Endothelial cell of umbilical vein (primary cell): ENCODE measurements around the gene STAC3. TPM values are rescaled to one million over a fixed set of nuclear protein-coding genes. Genes with fewer than 3 reads are reported as not detected.

Experiments
- BruUV-seq: library from RNA; stranded (reverse); fragments of 400-500 nt; replicated peaks from 2 replicates; lab custom pipeline; 2021; lab: Mats Ljungman, UMichigan
- CTCF ChIA-PET: fragments of 300-600, 350-600 bp; sonication (Branson Sonifier 250); formaldehyde crosslinking; loops from one replicate; lab custom pipeline; 2021; ENCODE audit warnings: antibody characterized with exemption, inconsistent platforms; lab: Charles Lee
- POLR2A ChIA-PET: fragments of 300-600, 350-600 bp; sonication (Branson Sonifier 250); formaldehyde crosslinking; loops from one replicate; lab custom pipeline; 2021; ENCODE audit warnings: antibody characterized with exemption, inconsistent platforms; lab: Charles Lee
- DNase-seq: peaks from one replicate; pipeline ENCODE4 v3.0.0-alpha.2; 2011; ENCODE audit warnings: low read depth, low spot score
- FAIRE-seq: peaks from 2 replicates; lab custom pipeline; 2011; peaks lifted over from hg19 to GRCh38; lab: Jason Lieb, UNC
- H2AFZ ChIP-seq: 2 replicates; pipeline ENCODE4 v1.6.0; 2012; ENCODE audit warnings: low read depth, low read length, control low read depth, inconsistent platforms
- H3K27ac ChIP-seq: 2 replicates; pipeline ENCODE4 v1.5.1; 2011; ENCODE audit warnings: low read depth, mild to moderate bottlenecking, control low read depth, low read length, moderate library complexity; ENCODE audit not compliant: insufficient read depth
- H3K27me3 ChIP-seq, 2 experiments: 2 replicates each; pipeline versions ENCODE4 v1.6.0 to v1.6.1; 2011; ENCODE audit warnings: low read length in 2 of 2, mixed read lengths in 1 of 2; ENCODE audit not compliant: control insufficient read depth in 2 of 2, insufficient read depth in 2 of 2
- H3K36me3 ChIP-seq, 2 experiments: 2 replicates in 1 of 2; 3 replicates in 1 of 2; pipeline ENCODE4 v1.5.1; 2011; ENCODE audit warnings: low read length in 2 of 2, mild to moderate bottlenecking in 1 of 2, moderate library complexity in 1 of 2; ENCODE audit not compliant: control insufficient read depth in 2 of 2, insufficient read depth in 2 of 2; ENCODE audit errors: extremely low read depth in 1 of 2
- H3K4me1 ChIP-seq: 3 replicates; pipeline ENCODE4 v1.5.1; 2011; ENCODE audit warnings: mild to moderate bottlenecking, low read length; ENCODE audit not compliant: control insufficient read depth, insufficient read depth; ENCODE audit errors: extremely low read depth
- H3K4me2 ChIP-seq: 2 replicates; pipeline ENCODE4 v1.6.1; 2011; ENCODE audit warnings: low read length, control low read depth, mixed read lengths; ENCODE audit not compliant: insufficient read depth
- H3K4me3 ChIP-seq, 3 experiments: fragments of 200-600 bp in 1 of 3; sonication (generic), shearing (Covaris generic) in 1 of 3; replicated peaks in 1 of 3; 2 replicates each; pipeline ENCODE4 v1.5.1; 2011 to 2016; ENCODE audit warnings: control low read depth in 3 of 3, low read length in 3 of 3, mild to moderate bottlenecking in 2 of 3, inconsistent platforms in 1 of 3, low read depth in 1 of 3, moderate library complexity in 1 of 3; ENCODE audit not compliant: insufficient read depth in 1 of 3
- H3K79me2 ChIP-seq: 2 replicates; pipeline ENCODE4 v1.6.0; 2012; ENCODE audit warnings: low read length, inconsistent platforms; ENCODE audit not compliant: control insufficient read depth, insufficient read depth
- H3K9ac ChIP-seq: replicated peaks from 2 replicates; pipeline ENCODE3; 2011; ENCODE audit warnings: low read length, control low read depth; ENCODE audit not compliant: insufficient read depth; ENCODE audit errors: extremely low read depth
- H3K9me1 ChIP-seq: replicated peaks from 3 replicates; pipeline ENCODE4 v1.6.0; 2011; ENCODE audit warnings: mild to moderate bottlenecking, low read length; ENCODE audit not compliant: control insufficient read depth, insufficient read depth; ENCODE audit errors: extremely low read depth
- H3K9me3 ChIP-seq: replicated peaks from 2 replicates; pipeline ENCODE4 v1.5.1; 2012; ENCODE audit warnings: low read length, inconsistent platforms; ENCODE audit not compliant: control insufficient read depth, insufficient read depth
- H4K20me1 ChIP-seq: replicated peaks from 2 replicates; pipeline ENCODE3; 2011; ENCODE audit warnings: mild to moderate bottlenecking, low read length; ENCODE audit not compliant: control insufficient read depth, insufficient read depth; ENCODE audit errors: extremely low read depth
- EZH2 ChIP-seq: IDR thresholded peaks from 2 replicates; pipeline ENCODE4 v1.6.1; 2012; ENCODE audit warnings: borderline replicate concordance, low read depth, mild to moderate bottlenecking, moderate library complexity, low read length, inconsistent platforms; ENCODE audit not compliant: severe bottlenecking
- FOS ChIP-seq: IDR thresholded peaks from 2 replicates; pipeline ENCODE4 v1.6.1; 2011; ENCODE audit warnings: mild to moderate bottlenecking, low read length, moderate library complexity, borderline replicate concordance; ENCODE audit not compliant: insufficient read depth
- JUN ChIP-seq: IDR thresholded peaks from 2 replicates; pipeline ENCODE4 v1.6.1; 2011; ENCODE audit warnings: borderline replicate concordance, low read depth; ENCODE audit not compliant: insufficient read length, insufficient read depth
- POLR2A ChIP-seq: IDR thresholded peaks from 2 replicates; pipeline ENCODE4 v1.6.1; 2012; ENCODE audit warnings: low read depth, mild to moderate bottlenecking, control low read depth, low read length
- POLR2AphosphoS5 ChIP-seq: IDR thresholded peaks from 2 replicates; pipeline ENCODE4 v1.6.1; 2012; ENCODE audit warnings: low read depth, mild to moderate bottlenecking, control low read depth, low read length, moderate library complexity; ENCODE audit not compliant: insufficient read depth
- dilution Hi-C: fragments of 300-500 bp; cut with MboI; formaldehyde crosslinking; loops from one replicate; pipeline ENCODE4 v1.15.0; 2019; ENCODE audit warnings: low sequenced_read_pairs; ENCODE audit not compliant: extremely low pct_ligation_motif_present
- intact Hi-C: fragments of 100-400 bp; cut with micrococcal nuclease; formaldehyde crosslinking; loops from one replicate; pipeline ENCODE4 v1.10.0; 2022
- polyA plus RNA-seq, 4 experiments: library from polyadenylated mRNA; depleted of rRNA in 3 of 4; stranded (reverse) in 3 of 4; unstranded in 1 of 4; fragments of >200 nt; gene quantifications; 2 replicates each; pipeline versions ENCODE4 v1.2.1 to v1.2.3, GENCODE V29; 2011 to 2012; ENCODE audit warnings: missing spikeins in 1 of 4
- total RNA-seq: library from RNA; stranded (reverse); gene quantifications from 2 replicates; pipeline ENCODE4 v1.2.3, GENCODE V29; 2021
- TF ChIP-seq, protein P1 (sequence below): IDR thresholded peaks from 2 replicates; pipeline ENCODE4 v1.6.1; 2011; ENCODE audit not compliant: insufficient read depth, insufficient read length
- TF ChIP-seq, protein P2 (sequence below), 2 donors: IDR thresholded peaks; 1 replicate in 1 of 2; 2 replicates in 1 of 2; pipeline ENCODE4 v1.5.1; 2011; ENCODE audit warnings: low read length in 2 of 2, mild to moderate bottlenecking in 2 of 2, moderate library complexity in 2 of 2, control low read depth in 1 of 2, inconsistent platforms in 1 of 2, low read depth in 1 of 2; ENCODE audit not compliant: insufficient read depth in 1 of 2; ENCODE audit errors: extremely low read depth in 1 of 2

Gene STAC3
- total and polyA plus RNA-seq, 2 donors (not counting 3 experiments of a cell fraction or from before 2014, with no cell fraction given) = 0.36 to 0.55 TPM

DNA sequence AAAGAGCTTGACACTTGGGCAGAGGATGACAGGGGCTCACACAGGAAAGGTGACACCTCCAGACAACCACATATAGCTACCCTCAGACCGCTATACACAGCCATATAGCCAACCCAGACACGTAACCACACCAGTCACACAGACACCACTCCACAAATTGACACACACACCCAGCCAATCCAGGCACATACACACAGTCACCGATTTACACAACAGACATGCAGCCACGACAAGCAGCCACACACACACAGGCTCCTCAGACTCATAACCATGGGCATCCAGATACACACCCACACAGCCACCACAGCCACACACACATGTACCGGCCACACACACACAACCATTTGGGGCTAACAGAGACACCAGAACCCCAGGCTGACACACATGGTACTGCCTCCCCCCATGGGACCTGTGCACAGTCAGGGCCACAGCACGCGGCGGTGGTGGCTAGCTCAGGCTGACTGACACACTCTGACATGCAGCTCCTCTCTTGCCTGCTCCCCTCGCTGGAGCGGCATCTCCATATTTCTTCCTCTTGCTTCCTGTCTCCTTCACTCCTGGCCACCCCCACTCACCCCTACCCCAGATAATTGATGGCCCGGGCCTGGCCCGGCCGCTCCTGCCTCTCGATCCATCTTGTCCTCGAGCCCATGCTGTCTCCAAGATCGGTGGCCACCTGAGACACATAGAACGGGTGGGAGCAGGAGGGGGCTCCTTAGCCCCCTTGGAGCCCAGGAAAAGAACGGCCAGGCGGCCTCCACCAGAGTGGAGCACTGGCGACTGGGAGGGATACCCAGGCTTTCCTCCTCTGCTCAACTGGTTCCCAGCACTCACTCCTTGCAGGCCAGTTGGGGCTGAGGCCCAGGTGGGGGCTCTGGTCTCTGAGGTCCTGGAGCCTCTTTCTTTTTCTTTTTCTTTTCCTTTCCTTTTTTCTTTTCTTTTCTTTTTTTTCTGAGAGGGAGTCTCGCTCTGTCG lies 27.5 kb downstream of the STAC3 start:
- H3K9me3 ChIP-seq = no peaks in the 10 kb centered on the region
- dilution Hi-C loops (no loop called here), intact Hi-C loops (loop anchor here (2.0 kb wide), 1 partner anchor 15 kb away; no protein-coding TSS in a partner anchor)
- H3K9me1 ChIP-seq = no peaks in the 10 kb centered on the region
- DNase-seq = no peak
- H4K20me1 ChIP-seq = no peaks in the 10 kb centered on the region
- H3K79me2 ChIP-seq = no peaks in the 10 kb centered on the region
- ChIA-PET CTCF (interaction anchor here (2.4 to 5.3 kb wide), 3 partner anchors 10 to 19 kb away, joined by 28 to 50 read pairs (median 47); a partner anchor contains a TSS), POLR2A (no interaction called here)
- no peaks in the 10 kb centered on the region for H3K36me3 ChIP-seq
- peaks cover 70 to 74% of the 10 kb centered on the region in 2 experiments for H3K27me3 ChIP-seq
- no peak overlapping the region for H3K4me2 ChIP-seq
- H3K9ac ChIP-seq = no peak overlapping the region
- H3K4me3 ChIP-seq = no peak overlapping the region
- TF ChIP-seq, protein P1, sequence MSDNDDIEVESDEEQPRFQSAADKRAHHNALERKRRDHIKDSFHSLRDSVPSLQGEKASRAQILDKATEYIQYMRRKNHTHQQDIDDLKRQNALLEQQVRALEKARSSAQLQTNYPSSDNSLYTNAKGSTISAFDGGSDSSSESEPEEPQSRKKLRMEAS = no peak
- TF ChIP-seq EZH2 = peak; percentile 24
- FAIRE-seq = no peak
- no TSS peak for BruUV-seq
- no peak overlapping the region for H3K27ac ChIP-seq
- H2AFZ ChIP-seq = no peak overlapping the region
- H3K4me1 ChIP-seq = no peaks in the 10 kb centered on the region

DNA sequence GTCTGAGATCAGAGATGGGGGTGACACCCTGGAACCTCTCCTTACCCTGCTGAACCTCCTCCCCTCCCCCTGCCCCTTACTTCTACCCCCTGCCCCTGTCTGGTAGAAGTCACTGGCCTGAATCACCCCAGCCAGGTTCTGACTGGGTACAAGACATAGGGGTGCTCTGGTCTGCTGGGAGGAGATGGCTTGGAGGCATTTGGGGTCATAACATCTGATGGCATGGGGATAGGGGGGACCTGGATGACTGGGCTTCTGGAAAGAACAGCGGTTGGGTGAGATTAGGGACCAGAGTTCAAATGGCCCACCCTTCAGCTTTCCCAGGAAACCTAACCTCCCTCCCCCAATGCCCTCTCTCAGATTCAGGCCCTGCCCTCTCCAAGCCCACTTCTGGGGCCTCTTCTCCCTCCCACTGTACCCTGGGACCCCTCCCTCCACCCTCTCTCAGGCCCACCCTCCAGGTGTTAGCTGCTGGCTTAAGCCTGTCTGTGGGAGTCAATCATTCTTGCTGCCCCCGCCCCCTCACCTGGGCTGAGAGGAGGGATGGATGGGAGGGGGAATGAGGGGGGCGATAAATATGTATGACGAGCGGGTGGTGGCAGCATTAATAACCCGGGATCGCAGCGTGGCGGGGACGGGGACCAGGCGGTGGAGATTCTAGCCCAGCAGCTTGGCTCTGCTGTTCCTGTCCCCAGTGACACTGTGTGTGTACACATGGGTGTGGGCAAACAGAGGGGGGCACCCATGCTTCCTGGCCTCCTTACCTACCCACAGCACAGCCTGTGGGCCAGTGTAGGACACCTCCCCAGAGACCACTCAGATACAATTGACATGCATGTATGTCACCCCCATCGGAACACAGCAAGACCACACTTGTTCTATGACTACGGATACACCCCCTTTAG lies 28.4 kb downstream of the STAC3 start:
- BruUV-seq = no TSS peak
- no peak overlapping the region for H3K9ac ChIP-seq
- POLR2A ChIA-PET = no interaction called here
- H3K27ac ChIP-seq = no peak overlapping the region
- FAIRE-seq (no peak), DNase-seq (no peak)
- intact Hi-C loops = no loop called here
- H3K79me2 ChIP-seq = no peaks in the 10 kb centered on the region
- H3K4me1 ChIP-seq = no peaks in the 10 kb centered on the region
- no peaks in the 10 kb centered on the region for H3K9me1 ChIP-seq
- H3K9me3 ChIP-seq = no peaks in the 10 kb centered on the region
- no peak overlapping the region for H3K4me3 ChIP-seq
- H3K36me3 ChIP-seq = no peaks in the 10 kb centered on the region
- peaks cover 80 to 83% of the 10 kb centered on the region in 2 experiments for H3K27me3 ChIP-seq
- no peaks in the 10 kb centered on the region for H4K20me1 ChIP-seq
- TF ChIP-seq, protein P1 = no peak
- peak; percentile 69 for TF ChIP-seq EZH2
- TF ChIP-seq FOS = no peak
- no peak for TF ChIP-seq POLR2A
- TF ChIP-seq, protein P2, sequence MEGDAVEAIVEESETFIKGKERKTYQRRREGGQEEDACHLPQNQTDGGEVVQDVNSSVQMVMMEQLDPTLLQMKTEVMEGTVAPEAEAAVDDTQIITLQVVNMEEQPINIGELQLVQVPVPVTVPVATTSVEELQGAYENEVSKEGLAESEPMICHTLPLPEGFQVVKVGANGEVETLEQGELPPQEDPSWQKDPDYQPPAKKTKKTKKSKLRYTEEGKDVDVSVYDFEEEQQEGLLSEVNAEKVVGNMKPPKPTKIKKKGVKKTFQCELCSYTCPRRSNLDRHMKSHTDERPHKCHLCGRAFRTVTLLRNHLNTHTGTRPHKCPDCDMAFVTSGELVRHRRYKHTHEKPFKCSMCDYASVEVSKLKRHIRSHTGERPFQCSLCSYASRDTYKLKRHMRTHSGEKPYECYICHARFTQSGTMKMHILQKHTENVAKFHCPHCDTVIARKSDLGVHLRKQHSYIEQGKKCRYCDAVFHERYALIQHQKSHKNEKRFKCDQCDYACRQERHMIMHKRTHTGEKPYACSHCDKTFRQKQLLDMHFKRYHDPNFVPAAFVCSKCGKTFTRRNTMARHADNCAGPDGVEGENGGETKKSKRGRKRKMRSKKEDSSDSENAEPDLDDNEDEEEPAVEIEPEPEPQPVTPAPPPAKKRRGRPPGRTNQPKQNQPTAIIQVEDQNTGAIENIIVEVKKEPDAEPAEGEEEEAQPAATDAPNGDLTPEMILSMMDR (IDR thresholded peaks at IDR 0.05; ENCODE audit: extremely low read depth in 1 of 2, insufficient read depth in 1 of 2, low read depth in 1 of 2, low read length in 2 of 2) = no peak
- TF ChIP-seq POLR2AphosphoS5 = no peak
- TF ChIP-seq JUN = no peak
- no peak overlapping the region for H3K4me2 ChIP-seq
- dilution Hi-C loops = no loop called here
- no peak overlapping the region for H2AFZ ChIP-seq
- CTCF ChIA-PET = interaction anchor here (0.7 to 5.3 kb wide), 4 partner anchors 9 to 20 kb away, joined by 3 to 50 read pairs (median 38); a partner anchor contains a TSS
